ENCODE results near the gene NTN3.

GRCh38 chr16:2436110-2436509, 35.0 kb upstream of the NTN3 start:
- TF ChIP-seq CTCF (IDR thresholded peaks at IDR 0.05) (no peak), ZFX (IDR thresholded peaks at IDR 0.05; ENCODE audit: borderline replicate concordance) (no peak)

Data from 22Rv1 (cell line).